ENCODE measurements around the gene ESPL1.

GRCh38 chr12:53232646-53233461, 35.2 kb upstream of the ESPL1 start:
- no peak for TF ChIP-seq NR3C1 (CRISPR knock-in tag; conservative IDR thresholded peaks at IDR 0.05; ENCODE audit: low read depth)
- no peak for TF ChIP-seq ATF3 (CRISPR knock-in tag; conservative IDR thresholded peaks at IDR 0.05)
- no peak for TF ChIP-seq FOXK1 (CRISPR knock-in tag; IDR thresholded peaks at IDR 0.05)
- TF ChIP-seq CTCF (IDR thresholded peaks at IDR 0.05): no peak
- no peak for TF ChIP-seq NR1H2 (CRISPR knock-in tag; IDR thresholded peaks at IDR 0.05)
- no peak for TF ChIP-seq MLX (CRISPR knock-in tag; IDR thresholded peaks at IDR 0.05)
- TF ChIP-seq CREB1 (CRISPR knock-in tag; IDR thresholded peaks at IDR 0.05): no peak
- no peak for TF ChIP-seq ZNF416 (CRISPR knock-in tag; IDR thresholded peaks at IDR 0.05)

Measured in WTC11 (cell line).